PC-9 (cell line): Measurements from ENCODE around the gene SPG21. TPM values are rescaled to one million over a fixed set of nuclear protein-coding genes. Genes with fewer than 3 reads are reported as not detected.

Experiments used
- BruUV-seq: library from RNA; stranded (reverse); fragments of 400-500 nt; replicated peaks from 2 replicates; lab custom pipeline; 2021; lab: Mats Ljungman, UMichigan
- CTCF ChIA-PET: fragments of 300-600 bp; sonication (Branson Sonifier 250); formaldehyde crosslinking; loops from one replicate; lab custom pipeline; 2022; ENCODE audit warnings: antibody characterized with exemption; lab: Charles Lee
- POLR2A ChIA-PET: fragments of 300-600 bp; sonication (Branson Sonifier 250); formaldehyde crosslinking; loops from one replicate; lab custom pipeline; 2022; ENCODE audit warnings: antibody characterized with exemption; ENCODE audit not compliant: unreplicated experiment; lab: Charles Lee
- DNase-seq, 2 experiments: peaks; one replicate each; pipeline versions ENCODE4 v3.0.0 to v3.0.0-alpha.2; 2015 to 2022; ENCODE audit warnings: mixed read lengths in 1 of 2
- H2AFZ ChIP-seq: fragments of 200-600 bp; sonication (generic); 2 replicates; pipeline ENCODE4 v1.8.1; 2017; ENCODE audit warnings: antibody characterized with exemption
- H3F3A ChIP-seq: fragments of 200-600 bp; sonication (generic); 2 replicates; pipeline ENCODE4 v1.8.1; 2017; ENCODE audit warnings: antibody characterized with exemption, mild to moderate bottlenecking, low read depth; ENCODE audit not compliant: insufficient read depth
- H3K27ac ChIP-seq: fragments of 200-600 bp; sonication (generic); 2 replicates; pipeline ENCODE4 v1.6.1; 2016; ENCODE audit warnings: mixed run types
- H3K27me3 ChIP-seq: fragments of 200-600 bp; sonication (generic); 2 replicates; pipeline ENCODE4 v1.6.1; 2016; ENCODE audit warnings: low read depth, mixed run types; ENCODE audit not compliant: insufficient read depth
- H3K36me3 ChIP-seq: fragments of 200-600 bp; sonication (generic); 2 replicates; pipeline ENCODE4 v1.6.1; 2016; ENCODE audit warnings: low read depth, mixed run types
- H3K4me1 ChIP-seq: fragments of 200-600 bp; sonication (generic); replicated peaks from 2 replicates; pipeline ENCODE4 v1.6.1; 2016; ENCODE audit warnings: mixed run types; ENCODE audit not compliant: insufficient read depth
- H3K4me2 ChIP-seq: fragments of 200-600 bp; sonication (generic); 2 replicates; pipeline ENCODE4 v1.6.1; 2017; ENCODE audit warnings: mixed run types
- H3K4me3 ChIP-seq: fragments of 200-600 bp; sonication (generic); 2 replicates; pipeline ENCODE4 v1.6.1; 2016; ENCODE audit warnings: mixed run types
- H3K79me2 ChIP-seq: fragments of 200-600 bp; sonication (generic); 2 replicates; pipeline ENCODE4 v1.6.1; 2017; ENCODE audit warnings: low read depth, mixed run types
- H3K9me2 ChIP-seq: fragments of 200-600 bp; sonication (generic); 2 replicates; pipeline ENCODE4 v1.8.1; 2017; ENCODE audit warnings: mild to moderate bottlenecking; ENCODE audit not compliant: insufficient read depth
- H3K9me3 ChIP-seq: fragments of 200-600 bp; sonication (generic); 2 replicates; pipeline ENCODE4 v1.8.1; 2016; ENCODE audit warnings: low read depth; ENCODE audit not compliant: insufficient read depth
- H4K20me1 ChIP-seq: fragments of 200-600 bp; sonication (generic); 2 replicates; pipeline ENCODE4 v1.8.1; 2017; ENCODE audit not compliant: insufficient read depth
- CTCF ChIP-seq: fragments of 200-600 bp; sonication (generic); conservative IDR thresholded peaks from 2 replicates; pipeline ENCODE4 v1.6.1; 2017; ENCODE audit warnings: mixed run types, antibody characterized with exemption, mild to moderate bottlenecking, moderate library complexity
- EZH2 ChIP-seq: fragments of 200-600 bp; sonication (generic); IDR thresholded peaks from 2 replicates; pipeline ENCODE4 v1.8.0; 2017; ENCODE audit warnings: antibody characterized with exemption, low read depth
- intact Hi-C: fragments of 100-400 bp; cut with micrococcal nuclease; formaldehyde crosslinking; loops from one replicate; pipeline ENCODE4 v1.10.0; 2022; ENCODE audit not compliant: unreplicated experiment
- total RNA-seq: library from RNA; stranded (reverse); gene quantifications from 2 replicates; pipeline ENCODE4 v1.2.3, GENCODE V29; 2021

SPG21 gene
- total RNA-seq, 1 experiment from 2014 or later, result 91.7 TPM

- Histone ChIP-seq H2AFZ (peak overlapping the region; percentile 56; the same call in 1 of the 2 replicates), H3K9me3 (no peaks in the 10 kb centered on the region), H3K4me1 (peaks cover 21% of the 10 kb centered on the region), H4K20me1 (no peaks in the 10 kb centered on the region), H3K4me3 (peak overlapping the region; percentile 41; the same call in 1 of the 2 replicates), H3K4me2 (peak overlapping the region; percentile 81), H3K9me2 (no peaks in the 10 kb centered on the region), H3K27ac (peak overlapping the region; percentile 71), H3K27me3 (no peaks in the 10 kb centered on the region), H3F3A (peaks cover 5% of the 10 kb centered on the region; the same call in 1 of the 2 replicates), H3K36me3 (no peaks in the 10 kb centered on the region), H3K79me2 (no peaks in the 10 kb centered on the region)
- POLR2A ChIA-PET, result interaction anchor here (0.6 kb wide), 1 partner anchor 105 kb away, joined by 3 read pairs; no protein-coding TSS in a partner anchor
- peak; percentile 66 to 87 for DNase-seq
- CTCF ChIA-PET, result interaction anchor here (0.6 kb wide), 2 partner anchors 36 to 564 kb away, joined by 7 read pairs; no protein-coding TSS in a partner anchor
- BruUV-seq, result no TSS peak
- intact Hi-C loops, result no loop called here
- TF ChIP-seq CTCF, result no peak
- TF ChIP-seq EZH2, result no peak
These were observed 68.0 kb downstream of the SPG21 start for GRCh38 chr15:64921711-64922110.

- no peak overlapping the region for H3K4me2 ChIP-seq
- H3K9me3 ChIP-seq, result no peaks in the 10 kb centered on the region
- no peaks in the 10 kb centered on the region for H3K9me2 ChIP-seq
- CTCF ChIA-PET, result no interaction called here
- no peaks in the 10 kb centered on the region for H3K27me3 ChIP-seq
- H3K4me1 ChIP-seq, result peaks cover 21% of the 10 kb centered on the region
- no peak overlapping the region for H3K27ac ChIP-seq
- TF ChIP-seq EZH2, result no peak
- TF ChIP-seq CTCF, result no peak
- no peaks in the 10 kb centered on the region for H3K36me3 ChIP-seq
- peaks cover 5% of the 10 kb centered on the region; the same call in 1 of the 2 replicates for H3F3A ChIP-seq
- H4K20me1 ChIP-seq, result no peaks in the 10 kb centered on the region
- no peaks in the 10 kb centered on the region for H3K79me2 ChIP-seq
- POLR2A ChIA-PET, result interaction anchor here (0.6 kb wide), 1 partner anchor 77 kb away, joined by 3 read pairs; no protein-coding TSS in a partner anchor
- intact Hi-C loops, result no loop called here
- H2AFZ ChIP-seq, result no peak overlapping the region
- no TSS peak for BruUV-seq
- no peak for DNase-seq
- no peak overlapping the region for H3K4me3 ChIP-seq
These were observed 70.0 kb downstream of the SPG21 start for GRCh38 chr15:64919721-64920120.

GRCh38 chr15:64917211-64917610 lies 72.5 kb downstream of the SPG21 start:
- Histone ChIP-seq H3K4me1 (peaks cover 15% of the 10 kb centered on the region), H3K79me2 (no peaks in the 10 kb centered on the region), H3K4me2 (no peak overlapping the region), H3K27me3 (no peaks in the 10 kb centered on the region), H3K36me3 (no peaks in the 10 kb centered on the region), H3F3A (peaks cover 5% of the 10 kb centered on the region; the same call in 1 of the 2 replicates), H3K9me3 (no peaks in the 10 kb centered on the region), H3K27ac (no peak overlapping the region), H3K4me3 (no peak overlapping the region), H4K20me1 (no peaks in the 10 kb centered on the region), H3K9me2 (no peaks in the 10 kb centered on the region), H2AFZ (no peak overlapping the region)
- ChIA-PET CTCF (no interaction called here), POLR2A (no interaction called here)
- TF ChIP-seq EZH2 (no peak), CTCF (no peak)
- DNase-seq, result no peak
- BruUV-seq, result no TSS peak
- intact Hi-C loops, result no loop called here
